Measurements from ENCODE around the gene AFF1.

Gene AFF1

DNA sequence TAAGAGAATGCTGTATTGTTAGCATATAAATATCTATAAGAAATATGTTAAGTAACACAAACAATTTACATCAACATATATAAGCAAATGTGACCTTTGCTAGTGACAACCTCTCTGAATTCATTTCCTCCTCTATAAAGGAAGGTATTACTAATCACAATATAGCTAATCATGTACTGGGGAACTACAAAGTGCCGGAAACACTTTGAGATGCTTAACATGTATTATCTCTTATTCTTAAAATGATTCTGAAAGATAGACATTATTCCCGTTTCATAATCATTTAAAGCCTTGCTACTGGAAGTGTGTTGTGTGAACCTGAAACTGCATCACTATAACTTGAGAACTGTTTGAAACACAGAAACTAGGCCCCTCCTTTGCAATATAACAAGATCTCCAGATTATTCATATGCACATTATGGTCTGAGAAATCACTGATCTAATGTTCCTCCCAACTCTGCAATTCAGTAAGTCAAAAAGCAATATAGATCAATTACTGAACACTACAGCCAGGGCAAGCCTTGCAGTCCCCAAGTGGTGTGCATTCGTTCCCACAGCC is 231.6 kb downstream of the AFF1 start:
- no peak for DNase-seq

- no peak for DNase-seq
Observed at GRCh38 chr4:87171944-87172343, 237.1 kb downstream of the AFF1 start.

- DNase-seq: no peak
Observed at GRCh38 chr4:87174672-87175071, 239.9 kb downstream of the AFF1 start.

GRCh38 chr4:87179751-87180150 is 244.9 kb downstream of the AFF1 start:
- no peak for DNase-seq

- DNase-seq: no peak
Observed at GRCh38 chr4:87180767-87181166, 246.0 kb downstream of the AFF1 start.

DNA sequence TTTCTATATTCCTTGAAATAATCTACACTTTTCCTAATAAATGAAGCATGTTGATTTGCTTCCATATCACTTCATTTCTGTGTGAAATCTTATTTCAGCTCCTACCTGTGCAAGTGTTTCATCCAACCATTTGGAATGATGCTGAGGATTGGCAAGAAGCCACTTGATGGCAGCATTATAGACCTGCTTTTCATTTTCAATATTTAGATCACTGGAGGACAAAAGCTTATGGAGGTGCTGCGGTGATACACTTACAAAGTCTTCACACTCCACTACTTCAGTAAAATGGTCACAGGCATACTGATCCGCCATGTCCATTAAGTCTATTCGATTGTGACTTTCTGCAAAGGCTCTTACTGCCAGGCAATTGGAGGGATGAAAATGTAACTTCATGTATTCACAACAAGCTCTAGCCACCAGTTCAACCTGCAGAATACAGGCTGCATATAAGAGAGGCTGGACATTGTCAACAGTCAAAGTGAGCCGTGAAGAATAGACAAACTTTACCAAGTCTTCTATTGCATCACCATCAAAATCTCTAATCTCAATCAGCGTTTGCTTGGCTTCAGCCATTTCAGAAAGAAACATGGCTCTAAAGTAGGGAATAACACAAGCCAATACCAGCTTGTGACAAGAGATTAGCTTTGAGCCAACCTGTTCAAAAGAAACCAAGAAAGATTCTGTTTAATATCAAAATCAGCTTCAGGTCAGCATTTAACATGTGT is 250.5 kb downstream of the AFF1 start:
- DNase-seq: no peak

DNA sequence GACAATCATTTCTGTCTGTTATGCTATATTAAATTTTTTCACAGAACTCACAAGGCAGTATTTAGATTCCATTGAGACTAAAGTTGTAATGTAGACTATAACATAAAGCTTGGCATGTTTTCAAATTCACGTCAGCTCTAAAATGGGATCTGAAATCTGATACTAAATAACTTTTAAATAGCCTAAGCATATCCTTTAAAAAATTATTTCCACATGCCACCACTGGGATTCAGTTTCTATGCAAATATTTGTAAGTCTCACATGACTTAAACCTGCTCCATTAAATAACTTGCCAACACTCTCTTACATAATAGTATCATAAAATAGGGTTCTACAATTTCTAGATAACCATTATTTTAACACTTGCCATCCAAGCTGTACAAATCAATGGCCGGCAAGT is 253.2 kb downstream of the AFF1 start:
- no peak for DNase-seq

DNA sequence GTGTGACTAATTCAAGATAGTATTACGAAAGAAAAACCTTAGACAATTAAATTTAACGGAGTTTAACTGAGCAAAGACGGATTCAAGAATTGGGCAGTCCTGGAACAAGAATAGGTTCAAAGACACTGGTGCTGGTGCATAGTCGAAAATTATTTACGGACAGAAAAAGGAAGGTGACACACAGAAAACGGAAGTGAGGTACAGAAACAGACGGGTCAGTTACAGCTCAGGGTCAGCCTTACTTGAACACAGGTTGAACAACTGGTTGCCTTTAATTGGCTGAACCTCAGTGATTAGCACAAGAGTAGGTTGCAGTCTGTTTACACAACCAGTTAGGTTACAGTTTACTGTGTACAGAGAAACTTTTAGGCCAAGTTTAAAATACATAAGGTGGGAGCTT is 254.1 kb downstream of the AFF1 start:
- no peak for DNase-seq
